GM12891 (cell line): Measurements from ENCODE around the gene COL25A1.

Source experiments
- POLR2A ChIP-seq: IDR thresholded peaks from 2 replicates; pipeline ENCODE4 v1.6.1; 2011; ENCODE audit warnings: low read depth, low read length, control low read depth
- POLR2AphosphoS5 ChIP-seq: IDR thresholded peaks from 2 replicates; pipeline ENCODE4 v1.6.1; 2011; ENCODE audit warnings: low read depth, low read length, control low read depth
- POU2F2 ChIP-seq: IDR thresholded peaks from 2 replicates; pipeline ENCODE4 v1.6.1; 2011; ENCODE audit warnings: low read depth, mild to moderate bottlenecking, control low read depth, low read length, moderate library complexity
- SPI1 ChIP-seq: IDR thresholded peaks from 2 replicates; pipeline ENCODE4 v1.6.1; 2011; ENCODE audit warnings: low read depth, low read length, control low read depth
- TAF1 ChIP-seq: IDR thresholded peaks from 2 replicates; pipeline ENCODE4 v1.6.1; 2011; ENCODE audit warnings: low read depth, low read length, control low read depth

- TF ChIP-seq POLR2A (no peak), POLR2AphosphoS5 (no peak), SPI1 (no peak), TAF1 (no peak), POU2F2 (no peak)
Measured at GRCh38 chr4:108881986-108882385, 420.5 kb downstream of the COL25A1 start.
